DMS153 treated with DMSO at 0.1 percent for 48 hours (cell line): ENCODE measurements around the gene WDR43.
A peak's percentile ranks its signal among the peaks of the same experiment; 100 is the strongest.
"Not testable (repeated sequence)": the region's sequence is repeated elsewhere in the genome, so short reads cannot be mapped to it uniquely, and the experiment has no call there.

Experiments
- DNase-seq: peaks from one replicate; lab custom pipeline; 2025; ENCODE audit not compliant: unreplicated experiment; lab: John Stamatoyannopoulos, UW

The WDR43 gene

GRCh38 chr2:28962505-28962904 is 68.0 kb downstream of the WDR43 start:
- no peak for DNase-seq

GRCh38 chr2:28970464-28971160 is 76.1 kb downstream of the WDR43 start:
- no peak for DNase-seq

DNA sequence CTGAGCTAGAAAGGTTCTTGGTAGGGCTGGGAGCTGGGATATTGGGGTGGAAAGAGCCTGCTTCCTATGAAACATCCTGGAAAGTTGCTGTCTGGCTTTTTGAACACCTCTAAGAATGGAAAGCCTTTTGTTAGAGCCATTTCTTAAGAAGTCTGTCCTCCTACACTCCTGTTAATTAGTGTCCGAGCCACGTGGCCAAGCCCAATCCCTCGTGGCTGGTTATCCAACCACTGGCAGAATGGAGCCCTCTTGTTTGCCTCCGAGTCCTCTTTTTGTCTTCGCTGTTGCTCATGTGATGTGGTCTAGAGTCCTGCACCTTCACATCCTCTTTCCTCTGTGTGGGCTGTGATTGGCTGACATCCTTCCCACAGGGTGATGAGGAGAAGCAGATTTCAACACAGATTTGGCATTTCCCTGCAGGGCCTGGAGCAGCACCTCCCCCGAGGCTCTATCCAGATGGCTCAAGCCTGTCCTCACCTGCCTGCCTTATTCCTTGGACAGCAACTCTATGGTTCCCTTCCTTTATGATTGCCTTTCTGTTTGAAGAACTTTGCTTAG is 78.4 kb downstream of the WDR43 start:
- no peak for DNase-seq

GRCh38 chr2:28974252-28974651 is 79.8 kb downstream of the WDR43 start:
- DNase-seq: no peak

DNA sequence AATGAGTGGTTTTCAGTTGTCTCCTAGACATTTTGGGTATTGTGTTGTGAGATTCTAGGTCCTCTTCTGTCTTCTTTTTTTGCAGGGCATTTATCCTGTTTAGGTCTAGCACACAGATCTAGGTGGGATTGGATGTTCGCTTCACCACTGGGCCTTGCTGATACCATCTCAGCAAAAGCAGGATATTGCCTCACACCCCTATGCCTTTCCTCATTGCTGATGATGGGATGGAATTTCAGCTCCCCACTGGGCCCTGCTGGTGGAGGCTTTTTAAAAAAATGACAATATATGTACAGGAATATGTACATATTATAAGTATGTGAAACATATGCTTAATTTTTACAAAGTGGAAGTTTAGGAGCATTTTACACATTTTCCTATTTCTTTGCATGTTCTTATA is 81.2 kb downstream of the WDR43 start:
- no peak for DNase-seq

- DNase-seq: no peak
These were observed 82.1 kb downstream of the WDR43 start for GRCh38 chr2:28976584-28976983.

- DNase-seq: no peak
These were observed 82.9 kb downstream of the WDR43 start for GRCh38 chr2:28977176-28977875.

GRCh38 chr2:28978001-28978400 is 83.5 kb downstream of the WDR43 start:
- DNase-seq: not testable (repeated sequence)

- DNase-seq: no peak
These were observed 84.1 kb downstream of the WDR43 start for GRCh38 chr2:28978606-28979005.

DNA sequence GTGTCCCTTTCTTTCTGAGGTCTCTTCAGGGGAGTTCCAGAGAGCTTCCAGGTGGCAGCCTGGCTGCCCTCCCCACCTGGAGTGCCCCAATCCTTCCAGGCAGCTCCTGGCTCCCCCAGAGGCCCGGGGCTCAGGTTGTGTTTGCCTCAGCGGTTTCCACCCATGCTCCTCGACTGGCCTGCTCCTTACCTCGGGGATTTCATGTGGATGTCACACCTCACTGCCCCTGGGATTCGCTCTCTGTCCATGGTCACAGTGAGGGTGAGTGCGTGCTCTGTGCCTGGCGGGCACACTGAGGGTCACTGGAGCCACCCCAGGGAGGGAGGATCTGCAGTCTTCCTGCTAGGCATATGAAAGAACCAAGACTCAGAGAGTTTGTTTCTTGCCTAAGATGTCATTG is 84.6 kb downstream of the WDR43 start:
- no peak for DNase-seq

DNA sequence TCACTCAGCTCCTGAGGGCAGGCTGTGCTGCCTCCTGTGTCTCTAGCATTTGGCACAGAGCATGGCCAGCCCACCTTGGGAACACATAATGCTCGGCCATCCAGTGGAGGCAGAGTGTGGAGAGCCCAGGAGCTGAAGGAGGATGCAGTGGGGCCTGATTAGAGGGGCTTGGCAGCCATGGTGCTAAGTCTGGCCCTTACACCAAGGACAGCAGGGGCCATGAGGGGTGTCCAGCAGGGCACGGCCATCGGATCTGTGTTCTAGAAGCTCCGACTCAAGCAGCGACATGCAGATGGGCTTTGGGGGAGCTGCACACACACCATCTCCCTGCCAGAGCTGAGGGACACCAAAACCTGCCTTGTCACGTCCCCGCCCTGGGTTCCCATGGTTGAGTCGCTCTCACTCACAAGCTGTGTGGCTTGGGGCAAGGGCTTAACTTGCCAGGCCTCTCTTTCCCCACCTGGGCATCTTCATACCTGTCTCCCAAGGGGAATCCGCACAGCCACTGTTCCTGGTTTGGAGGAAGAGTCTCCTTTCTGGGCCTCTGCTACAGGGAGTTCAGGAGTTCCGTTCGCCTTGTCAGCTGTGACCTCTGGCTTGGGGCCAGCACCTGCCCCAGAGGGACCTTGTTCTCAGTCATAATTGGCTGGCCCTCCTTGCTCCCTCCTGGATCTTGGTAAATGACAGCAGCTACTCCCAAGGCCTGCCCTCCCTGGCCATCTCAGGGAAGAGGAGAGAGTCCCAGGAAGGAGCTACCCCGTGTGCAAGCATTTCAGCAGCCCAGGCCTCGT is 85.3 kb downstream of the WDR43 start:
- DNase-seq: no peak

DNA sequence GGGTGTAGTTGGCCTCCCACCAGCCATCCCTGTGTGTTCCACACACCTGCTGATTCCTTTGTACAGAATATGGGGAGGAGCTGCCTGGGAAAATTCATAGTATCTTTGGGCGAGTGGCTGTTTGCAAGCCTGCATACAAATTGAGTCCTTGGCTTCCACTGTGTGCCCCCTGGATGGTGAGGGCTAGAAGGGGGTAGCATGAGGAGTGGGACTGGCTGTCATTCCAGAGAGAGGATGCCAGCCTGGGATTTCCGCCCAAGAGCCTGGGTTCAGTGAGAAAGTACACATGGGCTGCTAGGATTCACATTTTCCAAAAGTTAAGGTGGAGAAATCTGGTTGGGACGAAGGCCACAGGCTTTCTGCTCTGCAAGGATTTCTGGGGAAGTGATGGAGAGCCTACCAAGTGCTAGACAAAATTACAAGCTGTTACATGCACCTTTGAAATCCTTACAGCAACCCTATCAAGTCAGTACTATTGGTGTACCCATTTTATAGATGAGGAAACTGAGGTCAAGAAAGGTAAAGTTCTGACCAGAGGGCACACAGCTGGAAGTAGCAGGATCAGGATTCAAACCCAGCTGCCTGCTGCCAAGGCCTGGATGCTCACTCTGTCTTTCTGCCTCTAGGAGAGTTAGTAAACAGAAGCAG is 86.0 kb downstream of the WDR43 start:
- no peak for DNase-seq

GRCh38 chr2:28981016-28981441 is 86.6 kb downstream of the WDR43 start, which contains the start of gene TOGARAM2:
TSS of gene TOGARAM2 (plus strand) at chr2:28981298. CDS start at chr2:28994835, 13,537 bp downstream.
- peak; percentile 11 for DNase-seq

DNA sequence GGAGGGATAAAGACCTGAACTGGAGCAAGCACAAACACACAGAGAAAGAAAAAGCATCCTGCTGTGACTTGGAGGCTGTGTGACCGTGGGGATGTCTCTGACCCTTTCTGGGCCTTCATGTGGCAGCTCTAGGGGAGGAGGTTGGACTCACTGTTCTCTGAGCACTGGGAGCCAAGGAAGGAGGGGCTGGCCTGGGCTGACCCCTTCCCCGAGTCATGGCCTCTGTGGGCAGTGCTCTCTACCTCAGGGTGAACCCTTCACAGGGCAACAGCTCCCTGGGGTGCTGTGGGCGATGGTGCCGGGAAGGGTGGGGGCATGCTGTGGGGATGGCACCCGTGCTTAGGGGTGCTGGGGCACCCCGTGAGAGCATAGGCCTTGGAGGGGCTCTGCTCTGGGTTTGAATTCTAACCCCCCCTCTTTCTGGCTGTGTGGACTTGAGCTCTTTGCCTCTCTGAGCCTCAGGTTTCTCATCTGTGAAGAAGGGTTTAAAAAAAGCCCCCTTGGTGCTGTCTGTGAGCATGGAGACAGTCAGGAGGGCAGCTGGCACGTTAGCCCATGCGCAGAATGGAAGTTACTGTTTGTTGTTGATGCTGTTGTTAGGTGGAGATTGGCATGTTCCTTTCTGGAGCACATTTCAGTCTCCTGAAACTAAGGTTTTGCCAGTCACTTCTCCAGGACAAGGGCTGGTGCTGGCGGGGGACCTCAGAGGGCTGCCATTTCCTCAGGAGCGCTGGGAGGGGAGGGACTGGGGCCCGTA is 87.3 kb downstream of the WDR43 start:
- DNase-seq: no peak

- no peak for DNase-seq
These were observed 88.0 kb downstream of the WDR43 start for GRCh38 chr2:28982381-28982950.

DNA sequence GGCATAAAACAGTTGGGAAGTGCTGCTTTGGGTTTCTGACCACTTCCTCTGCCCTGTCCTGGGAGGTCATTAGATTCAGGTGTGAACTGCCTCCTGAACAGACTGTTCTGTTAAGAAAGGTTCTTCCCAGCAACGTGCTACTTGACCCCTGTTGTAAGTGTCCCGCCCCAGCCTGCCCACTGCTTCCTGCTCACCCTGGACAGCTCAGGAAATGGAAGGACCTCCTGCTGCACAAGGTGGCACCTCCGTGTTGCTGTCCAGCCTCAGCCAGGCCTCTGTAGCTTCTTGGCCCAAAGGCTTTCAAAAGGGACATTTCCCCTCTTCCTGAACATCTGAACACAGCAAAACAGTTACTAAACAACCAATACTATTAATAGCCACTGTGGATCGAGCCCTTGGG is 92.0 kb downstream of the WDR43 start:
- DNase-seq: no peak

DNA sequence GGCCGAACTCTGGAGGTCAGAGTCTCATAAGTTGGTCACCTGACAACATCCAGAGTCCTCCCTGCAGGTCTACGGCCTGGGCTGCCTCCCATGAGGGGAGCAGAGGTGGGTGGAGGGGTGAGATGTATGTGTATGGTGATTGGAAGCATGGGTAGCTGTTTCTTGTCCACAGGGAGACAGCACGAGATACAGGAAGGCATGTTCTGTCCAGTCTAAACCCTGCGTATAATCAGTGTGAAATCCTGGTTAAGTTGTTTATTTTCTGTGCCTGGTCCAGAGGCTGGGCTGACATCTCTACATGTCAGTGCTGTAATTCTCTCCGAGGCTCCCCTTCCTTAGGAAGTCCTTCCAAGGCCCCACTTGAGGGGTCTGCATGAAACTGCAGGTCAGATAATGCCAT is 95.5 kb downstream of the WDR43 start:
- no peak for DNase-seq

- no peak for DNase-seq
These were observed 96.0 kb downstream of the WDR43 start for GRCh38 chr2:28990445-28990844.

DNA sequence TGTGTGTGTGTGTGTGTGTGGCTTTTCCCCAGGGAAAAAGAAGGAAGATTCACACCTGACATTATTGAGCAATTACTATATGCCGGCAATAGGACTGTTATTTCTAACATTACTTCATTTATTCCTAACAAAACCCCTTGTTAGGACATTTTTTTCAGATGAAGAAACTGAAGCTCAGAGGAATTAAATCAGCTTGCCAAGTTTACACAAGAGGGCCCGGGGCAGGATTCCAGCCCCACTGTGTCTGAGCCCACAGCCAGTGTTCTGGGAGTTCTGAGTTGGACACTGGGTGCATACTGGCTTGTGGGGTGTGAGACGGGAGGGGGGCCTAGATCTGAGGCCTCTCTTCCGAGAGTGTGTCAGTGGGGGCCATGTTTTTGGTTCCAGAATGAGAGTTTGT is 96.6 kb downstream of the WDR43 start:
- DNase-seq: no peak

- no peak for DNase-seq
These were observed 97.0 kb downstream of the WDR43 start for GRCh38 chr2:28991460-28991859.
